ENCODE measurements around the gene CACNA1B. TPM values are rescaled to one million over a fixed set of nuclear protein-coding genes. Genes with fewer than 3 reads are reported as not detected.

The CACNA1B gene
- total and polyA plus RNA-seq, 2 of the 13 experiments (the other 11 are each of a cell fraction or from before 2014, with no cell fraction given): under 0.01 to 0.04 TPM

- DNase-seq (ENCODE audit: low spot score) (no peak), ATAC-seq (no peak), FAIRE-seq (no peak)
- H4K20me1 ChIP-seq (ENCODE audit: insufficient read depth, low read length): no peaks in the 10 kb centered on the region
- WGBS (ENCODE audit: low lambda C conversion rate): 7% methylated on average over 3 of the region's 8 CpGs
- H3K36me3 ChIP-seq (replicated peaks in 1 of 2; ENCODE audit: control insufficient read depth in 1 of 2, insufficient read depth in 2 of 2, low read length in 2 of 2): no peaks in the 10 kb centered on the region
- CTCF ChIA-PET (ENCODE audit: low intra/inter-chr PET ratio, low total read pairs): no interaction called here
- no peaks in the 10 kb centered on the region for H3K79me2 ChIP-seq (ENCODE audit: insufficient read depth, low read length)
- peaks cover 4 to 36% of the 10 kb centered on the region in 2 experiments; a peak in 3 of 5 replicates for H3K27me3 ChIP-seq (ENCODE audit: control insufficient read depth in 1 of 2, insufficient read depth in 2 of 2, low read length in 2 of 2)
- no peak overlapping the region for H3K4me3 ChIP-seq (replicated peaks in 1 of 3; ENCODE audit: insufficient read depth in 1 of 3, low read depth in 2 of 3, low read length in 3 of 3)
- H3K9me3 ChIP-seq (ENCODE audit: low read length): peaks cover 27% of the 10 kb centered on the region
- TF ChIP-seq HOMEZ (CRISPR knock-in tag; IDR thresholded peaks at IDR 0.05; ENCODE audit: low read depth): no peak
- TF ChIP-seq ZNF773 (CRISPR knock-in tag; IDR thresholded peaks at IDR 0.05; ENCODE audit: borderline replicate concordance): no peak
- no peak for TF ChIP-seq HHEX (CRISPR knock-in tag; IDR thresholded peaks at IDR 0.05)
- no peak for TF ChIP-seq RXRA (CRISPR knock-in tag; IDR thresholded peaks at IDR 0.05)
- no peak for TF ChIP-seq HNF4G (IDR thresholded peaks at IDR 0.05; ENCODE audit: borderline replicate concordance, low read depth, low read length)
- no peak for TF ChIP-seq HNF4G (CRISPR knock-in tag; IDR thresholded peaks at IDR 0.05; ENCODE audit: borderline replicate concordance, low read depth)
- TF ChIP-seq REXO4 (CRISPR knock-in tag; IDR thresholded peaks at IDR 0.05; ENCODE audit: borderline replicate concordance): no peak
- no peak for TF ChIP-seq SNAPC4 (CRISPR knock-in tag; IDR thresholded peaks at IDR 0.05)
- no peak for TF ChIP-seq ZNF879 (CRISPR knock-in tag; IDR thresholded peaks at IDR 0.05)
- TF ChIP-seq PRMT3 (CRISPR knock-in tag; IDR thresholded peaks at IDR 0.05; ENCODE audit: borderline replicate concordance, low read depth): no peak
- no peak for TF ChIP-seq ZNF136 (CRISPR knock-in tag; IDR thresholded peaks at IDR 0.05; ENCODE audit: low read depth)
- no peak for TF ChIP-seq ZNF430 (CRISPR knock-in tag; IDR thresholded peaks at IDR 0.05)
- no peak for TF ChIP-seq SKI (IDR thresholded peaks at IDR 0.05; ENCODE audit: partially characterized antibody)
- no peak for TF ChIP-seq ISX (CRISPR knock-in tag; conservative IDR thresholded peaks at IDR 0.05)
- TF ChIP-seq ADNP (CRISPR knock-in tag; IDR thresholded peaks at IDR 0.05): no peak
- TF ChIP-seq ZNF720 (CRISPR knock-in tag; IDR thresholded peaks at IDR 0.05): no peak
- no TSS peak for BruUV-seq (replicated peaks)
- intact Hi-C loops (cut with micrococcal nuclease; ENCODE audit: unreplicated experiment): no loop called here
- H3K4me1 ChIP-seq (ENCODE audit: insufficient read depth, low read length): no peaks in the 10 kb centered on the region
- no peak overlapping the region for H3K9ac ChIP-seq (ENCODE audit: insufficient read depth, low read depth, low read length)
- in situ Hi-C loops (cut with HindIII; ENCODE audit: extremely low pct_ligation_motif_present, low pct_unique_long_range_greater_than_20kb): no loop called here
- H3K27ac ChIP-seq (ENCODE audit: extremely low read length, insufficient read depth, low read length): no peak overlapping the region
- H2AFZ ChIP-seq (ENCODE audit: low read length): no peak overlapping the region
- no peak overlapping the region for H3K4me2 ChIP-seq (ENCODE audit: low read depth, low read length)
- POLR2A ChIA-PET: no interaction called here
Observed at GRCh38 chr9:137951107-137951506, 73.5 kb downstream of the CACNA1B start.

Measured in HepG2 (cell line).